DOHH2 (cell line): ENCODE measurements around the gene SMIM22.

Experiments
- H3F3A ChIP-seq: fragments of 200-600 bp; sonication (generic), shearing (Covaris generic); 2 replicates; pipeline ENCODE4 v1.6.0; 2016; ENCODE audit warnings: antibody characterized with exemption, mild to moderate bottlenecking; ENCODE audit not compliant: control insufficient read depth, insufficient read depth
- H3K27ac ChIP-seq: fragments of 200-600 bp; sonication (generic); 2 replicates; pipeline ENCODE4 v1.5.1; 2014; ENCODE audit warnings: low read depth, mild to moderate bottlenecking, low read length, moderate library complexity
- H3K27me3 ChIP-seq: fragments of 200-600 bp; sonication (generic); 2 replicates; pipeline ENCODE4 v1.6.1; 2014; ENCODE audit warnings: mild to moderate bottlenecking, low read length, mixed read lengths; ENCODE audit not compliant: control insufficient read depth
- H3K36me3 ChIP-seq: fragments of 200-600 bp; sonication (generic); 2 replicates; pipeline ENCODE4 v1.6.1; 2014; ENCODE audit warnings: mild to moderate bottlenecking, low read length, moderate library complexity, mixed read lengths; ENCODE audit not compliant: control insufficient read depth
- H3K4me1 ChIP-seq: fragments of 200-600 bp; sonication (generic); 2 replicates; pipeline ENCODE4 v1.6.1; 2014; ENCODE audit warnings: mild to moderate bottlenecking, low read length, mixed read lengths; ENCODE audit not compliant: control insufficient read depth
- H3K4me2 ChIP-seq: fragments of 200-600 bp; sonication (generic); 2 replicates; pipeline ENCODE4 v1.6.0; 2014; ENCODE audit warnings: mild to moderate bottlenecking, low read length, moderate library complexity
- H3K4me3 ChIP-seq: fragments of 200-600 bp; sonication (generic); 2 replicates; pipeline ENCODE4 v1.5.1; 2014; ENCODE audit warnings: mild to moderate bottlenecking, low read length, mixed read lengths
- H3K79me2 ChIP-seq: fragments of 200-600 bp; sonication (generic); 2 replicates; pipeline ENCODE4 v1.6.1; 2014; ENCODE audit warnings: mild to moderate bottlenecking, low read length, mixed read lengths; ENCODE audit not compliant: control insufficient read depth
- H3K9me2 ChIP-seq: fragments of 200-600 bp; sonication (generic); replicated peaks from 2 replicates; pipeline ENCODE4 v1.6.1; 2014; ENCODE audit warnings: mild to moderate bottlenecking, low read length, mixed read lengths; ENCODE audit not compliant: control insufficient read depth
- H3K9me3 ChIP-seq: fragments of 200-600 bp; sonication (generic); 2 replicates; pipeline ENCODE4 v1.6.1; 2014; ENCODE audit warnings: antibody characterized with exemption, low read length, mixed read lengths; ENCODE audit not compliant: control insufficient read depth, insufficient read depth
- H4K20me1 ChIP-seq: fragments of 200-600 bp; sonication (generic); 2 replicates; pipeline ENCODE4 v1.6.0; 2014; ENCODE audit warnings: low read depth, mild to moderate bottlenecking, antibody characterized with exemption, low read length, moderate library complexity; ENCODE audit not compliant: control insufficient read depth, insufficient read depth
- EZH2phosphoT487 ChIP-seq: fragments of 200-600 bp; sonication (generic); IDR thresholded peaks from 2 replicates; pipeline ENCODE4 v1.6.1; 2017; ENCODE audit warnings: borderline replicate concordance, mild to moderate bottlenecking, antibody characterized with exemption, low read length, moderate library complexity, mixed read lengths
- TF ChIP-seq, protein P1 (sequence below): fragments of 200-600 bp; sonication (generic); IDR thresholded peaks from one replicate; pipeline ENCODE4 v1.5.1; 2014; ENCODE audit warnings: antibody characterized with exemption, mild to moderate bottlenecking, low read depth, low read length; ENCODE audit not compliant: poor library complexity, severe bottlenecking

The SMIM22 gene

DNA sequence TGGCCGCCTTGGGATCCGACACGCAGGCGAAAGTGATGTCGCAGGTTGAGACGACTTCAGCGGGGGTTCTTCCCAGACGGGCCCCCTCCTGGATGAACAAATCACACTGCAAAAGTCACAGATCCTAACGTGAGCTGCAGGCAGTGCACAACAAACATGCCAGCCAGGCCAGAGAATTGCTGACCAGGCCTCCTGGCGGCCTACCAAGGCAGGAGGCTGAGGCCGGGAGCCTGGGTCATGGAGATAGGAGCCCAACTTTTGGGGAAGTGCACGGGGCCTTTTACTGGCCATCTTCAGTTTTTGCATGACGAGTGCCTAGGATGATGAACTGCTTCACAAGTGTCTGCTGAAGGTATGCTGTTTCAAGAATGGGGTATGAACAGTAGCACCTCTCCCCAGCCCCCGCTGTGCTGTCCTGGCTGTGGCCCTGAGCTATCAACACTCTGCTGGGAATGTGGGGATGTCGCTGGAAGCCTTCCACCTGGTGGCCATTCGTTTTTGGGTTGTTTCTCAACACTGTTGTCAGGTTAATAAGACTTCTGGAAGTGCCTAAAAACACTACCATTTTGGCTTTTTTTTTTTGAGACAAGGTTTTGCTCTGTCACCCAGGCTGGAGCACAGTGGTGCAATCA is 19.5 kb downstream of the SMIM22 start:
- Histone ChIP-seq H3K4me3 (no peak overlapping the region), H4K20me1 (no peaks in the 10 kb centered on the region), H3K79me2 (no peaks in the 10 kb centered on the region), H3K27ac (no peak overlapping the region), H3K9me3 (no peaks in the 10 kb centered on the region), H3K4me2 (no peak overlapping the region), H3F3A (no peaks in the 10 kb centered on the region), H3K9me2 (no peaks in the 10 kb centered on the region), H3K36me3 (peaks cover 63% of the 10 kb centered on the region), H3K27me3 (no peaks in the 10 kb centered on the region), H3K4me1 (no peaks in the 10 kb centered on the region)
- TF ChIP-seq, protein P1, sequence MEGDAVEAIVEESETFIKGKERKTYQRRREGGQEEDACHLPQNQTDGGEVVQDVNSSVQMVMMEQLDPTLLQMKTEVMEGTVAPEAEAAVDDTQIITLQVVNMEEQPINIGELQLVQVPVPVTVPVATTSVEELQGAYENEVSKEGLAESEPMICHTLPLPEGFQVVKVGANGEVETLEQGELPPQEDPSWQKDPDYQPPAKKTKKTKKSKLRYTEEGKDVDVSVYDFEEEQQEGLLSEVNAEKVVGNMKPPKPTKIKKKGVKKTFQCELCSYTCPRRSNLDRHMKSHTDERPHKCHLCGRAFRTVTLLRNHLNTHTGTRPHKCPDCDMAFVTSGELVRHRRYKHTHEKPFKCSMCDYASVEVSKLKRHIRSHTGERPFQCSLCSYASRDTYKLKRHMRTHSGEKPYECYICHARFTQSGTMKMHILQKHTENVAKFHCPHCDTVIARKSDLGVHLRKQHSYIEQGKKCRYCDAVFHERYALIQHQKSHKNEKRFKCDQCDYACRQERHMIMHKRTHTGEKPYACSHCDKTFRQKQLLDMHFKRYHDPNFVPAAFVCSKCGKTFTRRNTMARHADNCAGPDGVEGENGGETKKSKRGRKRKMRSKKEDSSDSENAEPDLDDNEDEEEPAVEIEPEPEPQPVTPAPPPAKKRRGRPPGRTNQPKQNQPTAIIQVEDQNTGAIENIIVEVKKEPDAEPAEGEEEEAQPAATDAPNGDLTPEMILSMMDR = no peak
- TF ChIP-seq EZH2phosphoT487 = no peak

- H3K9me3 ChIP-seq = no peaks in the 10 kb centered on the region
- H3K79me2 ChIP-seq = no peaks in the 10 kb centered on the region
- no peak overlapping the region for H3K27ac ChIP-seq
- no peak overlapping the region for H3K4me3 ChIP-seq
- H3K36me3 ChIP-seq = peaks cover 67% of the 10 kb centered on the region
- TF ChIP-seq EZH2phosphoT487 = no peak
- TF ChIP-seq, protein P1 = no peak
- H3K27me3 ChIP-seq = no peaks in the 10 kb centered on the region
- no peak overlapping the region for H3K4me2 ChIP-seq
- H3K4me1 ChIP-seq = no peaks in the 10 kb centered on the region
- no peaks in the 10 kb centered on the region for H4K20me1 ChIP-seq
- no peaks in the 10 kb centered on the region for H3F3A ChIP-seq
- no peaks in the 10 kb centered on the region for H3K9me2 ChIP-seq
Observed at GRCh38 chr16:4820652-4821051, 25.5 kb downstream of the SMIM22 start.

GRCh38 chr16:4825196-4825595 is 30.0 kb downstream of the SMIM22 start:
- Histone ChIP-seq H4K20me1 (no peaks in the 10 kb centered on the region), H3K36me3 (peaks cover 75% of the 10 kb centered on the region)

More at GRCh38 chr16:4825196-4825595, 30.0 kb downstream of the SMIM22 start:
- no peaks in the 10 kb centered on the region for H3K9me2 ChIP-seq
- no peak for TF ChIP-seq EZH2phosphoT487
- TF ChIP-seq, protein P1 = no peak
- H3K9me3 ChIP-seq = no peaks in the 10 kb centered on the region
- no peaks in the 10 kb centered on the region for H3F3A ChIP-seq
- H3K79me2 ChIP-seq = peaks cover 3% of the 10 kb centered on the region; the same call in 1 of the 2 replicates
- H3K27ac ChIP-seq = no peak overlapping the region
- no peak overlapping the region for H3K4me2 ChIP-seq
- H3K4me1 ChIP-seq = no peaks in the 10 kb centered on the region
- H3K27me3 ChIP-seq = no peaks in the 10 kb centered on the region
- H3K4me3 ChIP-seq = no peak overlapping the region
